HepG2 (cell line): Measurements from ENCODE around the gene PGGT1B. TPM values are rescaled to one million over a fixed set of nuclear protein-coding genes. Genes with fewer than 3 reads are reported as not detected.
A peak's percentile ranks its signal among the peaks of the same experiment; 100 is the strongest.

Experiments
- ATAC-seq: fragments of 200-7000 bp; cut with Tn5 transposase; 3 replicates; pipeline ENCODE4 v1.9.1; 2020; ENCODE audit warnings: mild to moderate bottlenecking, moderate library complexity
- BruUV-seq: library from RNA; stranded (reverse); fragments of 400-500 nt; replicated peaks from 2 replicates; lab custom pipeline; 2021; lab: Mats Ljungman, UMichigan
- CTCF ChIA-PET: fragments of 300-600 bp; formaldehyde crosslinking; extraction: SDS; loops from one replicate; lab custom pipeline; 2021; ENCODE audit warnings: low total read pairs, inconsistent platforms, low intra/inter-chr PET ratio; lab: Yijun Ruan, JAX
- POLR2A ChIA-PET: fragments of 350-600 bp; sonication (Branson Sonifier 250); formaldehyde crosslinking; loops from one replicate; lab custom pipeline; 2020; ENCODE audit warnings: antibody characterized with exemption, inconsistent platforms; lab: Yijun Ruan, JAX
- DNase-seq: peaks from one replicate; pipeline ENCODE4 v3.0.0-alpha.2; 2015; ENCODE audit warnings: low spot score
- FAIRE-seq: peaks from 3 replicates; lab custom pipeline; 2011; peaks lifted over from hg19 to GRCh38; lab: Jason Lieb, UNC
- H2AFZ ChIP-seq: one replicate; pipeline ENCODE4 v1.6.1; 2011; ENCODE audit warnings: low read length, inconsistent platforms
- H3K27ac ChIP-seq: fragments of 300-600 bp; 3 replicates; pipeline ENCODE4 v1.8.0; 2011; ENCODE audit warnings: mixed run types, mild to moderate bottlenecking, mixed read lengths, low read length, inconsistent platforms; ENCODE audit not compliant: insufficient read depth; ENCODE audit errors: extremely low read length
- H3K27me3 ChIP-seq, 2 experiments: fragments of 200-600 bp in 1 of 2; 2 replicates in 1 of 2; 3 replicates in 1 of 2; pipeline versions ENCODE4 v1.6.0 to v1.8.0; 2011; ENCODE audit warnings: low read length in 2 of 2, mild to moderate bottlenecking in 2 of 2, moderate library complexity in 2 of 2, inconsistent platforms in 1 of 2; ENCODE audit not compliant: insufficient read depth in 2 of 2, control insufficient read depth in 1 of 2
- H3K36me3 ChIP-seq, 2 experiments: fragments of 200-600 bp in 1 of 2; replicated peaks in 1 of 2; 2 replicates in 1 of 2; 3 replicates in 1 of 2; pipeline versions ENCODE4 v1.5.1 to v1.8.0; 2011; ENCODE audit warnings: low read length in 2 of 2, inconsistent platforms in 1 of 2; ENCODE audit not compliant: insufficient read depth in 2 of 2, control insufficient read depth in 1 of 2
- H3K4me1 ChIP-seq: 2 replicates; pipeline ENCODE4 v1.5.1; 2012; ENCODE audit warnings: low read length, inconsistent platforms; ENCODE audit not compliant: insufficient read depth
- H3K4me2 ChIP-seq: 2 replicates; pipeline ENCODE4 v1.6.0; 2011; ENCODE audit warnings: low read depth, low read length, inconsistent platforms
- H3K4me3 ChIP-seq, 3 experiments: fragments of 200-600 bp in 1 of 3; sonication (generic), shearing (Covaris generic) in 1 of 3; replicated peaks in 1 of 3; 2 replicates each; pipeline ENCODE4 v1.5.1; 2011 to 2016; ENCODE audit warnings: low read length in 3 of 3, inconsistent platforms in 2 of 3, low read depth in 2 of 3, mild to moderate bottlenecking in 2 of 3, control low read depth in 1 of 3, mixed read lengths in 1 of 3; ENCODE audit not compliant: insufficient read depth in 1 of 3
- H3K79me2 ChIP-seq: one replicate; pipeline ENCODE4 v1.6.1; 2011; ENCODE audit warnings: low read length, inconsistent platforms; ENCODE audit not compliant: insufficient read depth
- H3K9ac ChIP-seq: 2 replicates; pipeline ENCODE4 v1.6.0; 2011; ENCODE audit warnings: mild to moderate bottlenecking, low read depth, low read length, inconsistent platforms; ENCODE audit not compliant: insufficient read depth
- H3K9me3 ChIP-seq: 2 replicates; pipeline ENCODE4 v1.5.1; 2012; ENCODE audit warnings: mild to moderate bottlenecking, low read length
- H4K20me1 ChIP-seq: 2 replicates; pipeline ENCODE4 v1.6.0; 2011; ENCODE audit warnings: inconsistent platforms, mild to moderate bottlenecking, low read length, moderate library complexity; ENCODE audit not compliant: insufficient read depth
- KLF12 ChIP-seq: sonication (generic); formaldehyde crosslinking; IDR thresholded peaks from 2 replicates; pipeline ENCODE4 v1.4.0; 2020; ENCODE audit warnings: missing genetic modification reagents, borderline replicate concordance
- SMC3 ChIP-seq: IDR thresholded peaks from 2 replicates; pipeline ENCODE4 v1.6.1; 2011; ENCODE audit warnings: low read length, improper control_type of control experiment
- ZNF333 ChIP-seq: sonication (generic); formaldehyde crosslinking; IDR thresholded peaks from 2 replicates; pipeline ENCODE4 v1.4.0; 2020; ENCODE audit warnings: mild to moderate bottlenecking, missing genetic modification reagents, borderline replicate concordance
- ZNF337 ChIP-seq: sonication (generic); formaldehyde crosslinking; IDR thresholded peaks from 2 replicates; pipeline ENCODE4 v1.5.1; 2020; ENCODE audit warnings: missing genetic modification reagents, low read depth, mild to moderate bottlenecking, borderline replicate concordance
- WGBS: methylation state at CpG from one replicate; pipeline ENCODE4 v1.1.6; 2017; ENCODE audit warnings: low lambda C conversion rate; 5-methylcytosine and 5-hydroxymethylcytosine counted together
- in situ Hi-C: cut with HindIII; loops from 2 replicates; pipeline ENCODE4 v1.10.0; 2017; ENCODE audit warnings: low pct_unique_long_range_greater_than_20kb; ENCODE audit not compliant: extremely low pct_ligation_motif_present
- intact Hi-C: fragments of 100-400 bp; cut with micrococcal nuclease; formaldehyde crosslinking; loops from one replicate; pipeline ENCODE4 v1.10.0; 2022; ENCODE audit not compliant: unreplicated experiment
- polyA plus RNA-seq, 8 experiments: library from polyadenylated mRNA; depleted of rRNA in 3 of 8; stranded (reverse) in 7 of 8; unstranded in 1 of 8; fragments of >200 nt; fragmentation: Illumina TruSeq in 4 of 8; extraction: Trizol in 4 of 8; gene quantifications; 2 replicates each; pipeline versions ENCODE4 v1.2.1 to v1.2.3, GENCODE V29; 2011 to 2016; ENCODE audit warnings: low read depth in 4 of 8, missing spikeins in 1 of 8, mixed read lengths in 1 of 8; ENCODE audit not compliant: insufficient read depth in 1 of 8
- total RNA-seq, 5 experiments: library from RNA; depleted of rRNA; stranded (reverse); fragments of >200 nt; fragmentation: Illumina TruSeq; extraction: Trizol; gene quantifications; 2 replicates each; pipeline ENCODE4 v1.2.3, GENCODE V29; 2016; ENCODE audit warnings: low read depth in 1 of 5
- TF ChIP-seq, protein P1 (sequence below): sonication (generic); formaldehyde crosslinking; IDR thresholded peaks from 2 replicates; pipeline ENCODE4 v1.4.0; 2020; ENCODE audit warnings: missing genetic modification reagents
- TF ChIP-seq, protein P2 (sequence below): sonication (generic); formaldehyde crosslinking; IDR thresholded peaks from 2 replicates; pipeline ENCODE4 v1.8.0; 2022; ENCODE audit warnings: mild to moderate bottlenecking, missing genetic modification reagents, moderate library complexity

Gene PGGT1B
- total and polyA plus RNA-seq, 2 of the 13 experiments (the other 11 are each of a cell fraction or from before 2014, with no cell fraction given), result 2.4 to 42.7 TPM

DNA sequence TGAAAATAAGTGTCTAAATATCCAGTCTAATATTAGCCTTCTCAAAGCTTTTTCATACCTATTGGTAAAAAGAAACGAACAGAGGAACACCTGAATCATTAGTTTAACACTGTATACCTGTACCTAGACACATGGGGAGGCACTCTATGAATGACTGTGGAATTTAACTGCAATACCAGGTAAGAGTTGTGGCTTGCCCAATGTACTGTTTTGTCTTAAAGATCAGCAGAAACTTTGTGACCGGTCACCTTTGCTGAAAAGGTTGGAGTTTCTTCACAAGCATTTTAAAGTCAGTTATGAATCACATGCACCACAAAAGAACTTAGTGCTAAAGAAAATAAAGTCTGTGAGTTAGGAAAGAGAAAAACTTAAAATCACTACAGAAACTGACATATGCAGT, 2.4 kb downstream of the PGGT1B start:
- WGBS, result 92% methylated on average over 2 of the region's 2 CpGs
- TF ChIP-seq ZNF337 (CRISPR knock-in tag), result no peak
- no peak for TF ChIP-seq KLF12 (CRISPR knock-in tag)
- TF ChIP-seq SMC3, result no peak
- TF ChIP-seq, protein P1, sequence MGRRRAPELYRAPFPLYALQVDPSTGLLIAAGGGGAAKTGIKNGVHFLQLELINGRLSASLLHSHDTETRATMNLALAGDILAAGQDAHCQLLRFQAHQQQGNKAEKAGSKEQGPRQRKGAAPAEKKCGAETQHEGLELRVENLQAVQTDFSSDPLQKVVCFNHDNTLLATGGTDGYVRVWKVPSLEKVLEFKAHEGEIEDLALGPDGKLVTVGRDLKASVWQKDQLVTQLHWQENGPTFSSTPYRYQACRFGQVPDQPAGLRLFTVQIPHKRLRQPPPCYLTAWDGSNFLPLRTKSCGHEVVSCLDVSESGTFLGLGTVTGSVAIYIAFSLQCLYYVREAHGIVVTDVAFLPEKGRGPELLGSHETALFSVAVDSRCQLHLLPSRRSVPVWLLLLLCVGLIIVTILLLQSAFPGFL (CRISPR knock-in tag), result no peak
- TF ChIP-seq, protein P2, sequence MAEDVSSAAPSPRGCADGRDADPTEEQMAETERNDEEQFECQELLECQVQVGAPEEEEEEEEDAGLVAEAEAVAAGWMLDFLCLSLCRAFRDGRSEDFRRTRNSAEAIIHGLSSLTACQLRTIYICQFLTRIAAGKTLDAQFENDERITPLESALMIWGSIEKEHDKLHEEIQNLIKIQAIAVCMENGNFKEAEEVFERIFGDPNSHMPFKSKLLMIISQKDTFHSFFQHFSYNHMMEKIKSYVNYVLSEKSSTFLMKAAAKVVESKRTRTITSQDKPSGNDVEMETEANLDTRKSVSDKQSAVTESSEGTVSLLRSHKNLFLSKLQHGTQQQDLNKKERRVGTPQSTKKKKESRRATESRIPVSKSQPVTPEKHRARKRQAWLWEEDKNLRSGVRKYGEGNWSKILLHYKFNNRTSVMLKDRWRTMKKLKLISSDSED (CRISPR knock-in tag), result no peak
- no peak for TF ChIP-seq ZNF333 (CRISPR knock-in tag)
- peak overlapping the region; percentile 85; the same call in 1 of the 2 replicates for H3K4me2 ChIP-seq
- intact Hi-C loops (no loop called here), in situ Hi-C loops (no loop called here)
- H3K9me3 ChIP-seq, result no peaks in the 10 kb centered on the region
- no peaks in the 10 kb centered on the region; a peak in 1 of 5 replicates for H3K27me3 ChIP-seq
- ATAC-seq (no peak), DNase-seq (no peak), FAIRE-seq (no peak)
- ChIA-PET CTCF (no interaction called here), POLR2A (no interaction called here)
- H3K4me3 ChIP-seq, result 0 out of 6 replicates have a peak overlapping the region, but pooled peaks of 1 of the 3 experiments have one; percentile 3
- H4K20me1 ChIP-seq, result no peaks in the 10 kb centered on the region; the same call in 1 of the 2 replicates
- H3K4me1 ChIP-seq, result peaks cover 44% of the 10 kb centered on the region
- H3K9ac ChIP-seq, result no peak overlapping the region
- no peak overlapping the region for H3K27ac ChIP-seq
- no TSS peak for BruUV-seq
- peaks cover 64% of the 10 kb centered on the region for H3K79me2 ChIP-seq
- no peak overlapping the region for H2AFZ ChIP-seq
- no peaks in the 10 kb centered on the region for H3K36me3 ChIP-seq
